GM12864 (cell line): Measurements from ENCODE around the gene DCPS.
"Not testable (repeated sequence)": the region's sequence is repeated elsewhere in the genome, so short reads cannot be mapped to it uniquely, and the experiment has no call there.

Experiments used
- DNase-seq: peaks from one replicate; pipeline ENCODE4 v3.0.0-alpha.2; 2011; ENCODE audit warnings: low read depth
- H3K4me3 ChIP-seq: 2 replicates; pipeline ENCODE4 v1.5.1; 2011; ENCODE audit warnings: mild to moderate bottlenecking, low read depth, low read length, control low read depth
- CTCF ChIP-seq: IDR thresholded peaks from 2 replicates; pipeline ENCODE4 v1.5.1; 2011; ENCODE audit warnings: low read depth, mild to moderate bottlenecking, moderate library complexity, low read length, control low read depth, inconsistent platforms; ENCODE audit errors: missing control alignments

Gene DCPS

GRCh38 chr11:126370016-126370415 lies 66.2 kb downstream of the DCPS start:
- TF ChIP-seq CTCF: no peak
- no peak for DNase-seq
- H3K4me3 ChIP-seq: no peak overlapping the region

GRCh38 chr11:126371595-126371994 lies 67.7 kb downstream of the DCPS start:
- TF ChIP-seq CTCF: no peak
- no peak for DNase-seq
- H3K4me3 ChIP-seq: no peak overlapping the region

- DNase-seq, H3K4me3 ChIP-seq: not testable (repeated sequence)
Measured at GRCh38 chr11:126373389-126374066, 69.7 kb downstream of the DCPS start.

GRCh38 chr11:126374562-126375300 lies 70.9 kb downstream of the DCPS start:
- H3K4me3 ChIP-seq, DNase-seq: not testable (repeated sequence)

- DNase-seq: no peak
- TF ChIP-seq CTCF: no peak
- no peak overlapping the region for H3K4me3 ChIP-seq
Measured at GRCh38 chr11:126375726-126376125, 71.9 kb downstream of the DCPS start.

GRCh38 chr11:126378763-126379162 lies 74.9 kb downstream of the DCPS start:
- no peak for DNase-seq
- no peak overlapping the region for H3K4me3 ChIP-seq
- TF ChIP-seq CTCF: no peak

- DNase-seq: no peak
- no peak for TF ChIP-seq CTCF
- no peak overlapping the region for H3K4me3 ChIP-seq
Measured at GRCh38 chr11:126380909-126381308, 77.0 kb downstream of the DCPS start.

GRCh38 chr11:126381960-126382359 lies 78.1 kb downstream of the DCPS start:
- not testable (repeated sequence) for DNase-seq, H3K4me3 ChIP-seq

GRCh38 chr11:126382641-126383040 lies 78.8 kb downstream of the DCPS start:
- not testable (repeated sequence) for H3K4me3 ChIP-seq, DNase-seq
